Loucy (cell line): ENCODE data around the gene FAM167B.

ENCODE experiments used
- CTCF ChIP-seq: fragments of 200-600 bp; sonication (generic); conservative IDR thresholded peaks from 2 replicates; pipeline ENCODE4 v1.5.1; 2014; ENCODE audit warnings: mild to moderate bottlenecking, antibody characterized with exemption, low read length
- EZH2phosphoT487 ChIP-seq: fragments of 200-600 bp; IDR thresholded peaks from 2 replicates; pipeline ENCODE4 v1.6.1; 2018; ENCODE audit warnings: antibody characterized with exemption, mild to moderate bottlenecking, moderate library complexity, borderline replicate concordance

DNA sequence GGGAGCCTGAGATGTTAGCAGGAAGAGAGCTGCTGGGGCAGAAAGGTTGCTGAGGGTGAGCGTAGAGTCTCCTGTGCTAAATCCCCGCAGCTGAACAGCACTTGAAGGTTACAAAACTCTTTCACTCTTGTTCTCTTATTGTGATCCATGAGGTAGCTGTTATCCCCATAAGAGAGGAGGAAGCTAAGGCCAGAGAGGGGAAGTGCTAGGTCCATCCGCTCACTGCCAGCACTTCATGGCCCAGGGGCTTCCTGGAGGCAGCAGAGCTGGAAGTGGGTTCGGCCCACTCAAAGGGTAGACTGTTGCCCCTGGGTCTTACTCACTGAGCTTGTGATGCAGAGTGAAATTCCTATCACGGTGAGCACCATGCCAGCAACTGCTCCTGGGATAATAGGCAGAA, 30.5 kb upstream of the FAM167B start:
- no peak for TF ChIP-seq EZH2phosphoT487
- no peak for TF ChIP-seq CTCF
